GM21526 (cell line): ENCODE measurements around the gene ACTR3.

Experiments used
- ATAC-seq: cut with Tn5 transposase; IDR thresholded peaks from one replicate; pipeline ENCODE4 v1.9.1; 2021; ENCODE audit warnings: moderate library complexity; ENCODE audit not compliant: unreplicated experiment, low FRiP score

ACTR3 gene

GRCh38 chr2:113986762-113987290, 96.9 kb downstream of the ACTR3 start:
- no peak for ATAC-seq

- no peak for ATAC-seq
These were observed 102.2 kb downstream of the ACTR3 start for GRCh38 chr2:113992090-113992489.

- no peak for ATAC-seq
These were observed 107.0 kb downstream of the ACTR3 start for GRCh38 chr2:113996671-113997594.

- no peak for ATAC-seq
These were observed 111.3 kb downstream of the ACTR3 start for GRCh38 chr2:114001152-114001551.

GRCh38 chr2:114001937-114002336, 112.0 kb downstream of the ACTR3 start:
- ATAC-seq: no peak

GRCh38 chr2:114005110-114005783, 115.4 kb downstream of the ACTR3 start:
- ATAC-seq: no peak

GRCh38 chr2:114006460-114006859, 116.6 kb downstream of the ACTR3 start:
- ATAC-seq: no peak

GRCh38 chr2:114007436-114007835, 117.5 kb downstream of the ACTR3 start:
- ATAC-seq: no peak

- ATAC-seq: no peak
These were observed 118.8 kb downstream of the ACTR3 start for GRCh38 chr2:114008720-114009119.

GRCh38 chr2:114009205-114009944, 119.5 kb downstream of the ACTR3 start:
- no peak for ATAC-seq

GRCh38 chr2:114010001-114010400, 120.1 kb downstream of the ACTR3 start:
- ATAC-seq: no peak

GRCh38 chr2:114011713-114012112, 121.8 kb downstream of the ACTR3 start:
- no peak for ATAC-seq
